HL-60 (cell line): ENCODE data around the gene ZNF397.
A peak's percentile ranks its signal among the peaks of the same experiment; 100 is the strongest.

Source experiments
- DNase-seq, 2 experiments: peaks; one replicate each; pipeline ENCODE4 v3.0.0-alpha.2; 2010 to 2020; ENCODE audit warnings: low read depth in 1 of 2, low spot score in 1 of 2
- H3K27ac ChIP-seq: fragments of 250-450 bp; sonication (Bioruptor Pico); replicated peaks from 2 replicates; pipeline ENCODE4 v1.5.1; 2020; ENCODE audit warnings: mild to moderate bottlenecking, moderate library complexity
- H3K27me3 ChIP-seq: fragments of 250-450 bp; sonication (Bioruptor Pico); 2 replicates; pipeline ENCODE4 v1.5.1; 2021; ENCODE audit warnings: mild to moderate bottlenecking, moderate library complexity; ENCODE audit not compliant: insufficient read depth, poor library complexity, severe bottlenecking
- H3K4me3 ChIP-seq: replicated peaks from 2 replicates; pipeline ENCODE4 v1.5.1; 2011; ENCODE audit warnings: mild to moderate bottlenecking, control low read depth, low read length; ENCODE audit not compliant: insufficient read depth
- CTCF ChIP-seq: IDR thresholded peaks from one replicate; pipeline ENCODE4 v1.5.1; 2011; ENCODE audit warnings: low read length, control low read depth, inconsistent platforms; ENCODE audit not compliant: insufficient read depth
- GABPA ChIP-seq: IDR thresholded peaks from 2 replicates; pipeline ENCODE4 v1.6.1; 2012; ENCODE audit warnings: low read depth
- POLR2AphosphoS5 ChIP-seq: IDR thresholded peaks from 2 replicates; pipeline ENCODE4 v1.6.1; 2012; ENCODE audit warnings: low read depth
- REST ChIP-seq: IDR thresholded peaks from 2 replicates; pipeline ENCODE4 v1.6.1; 2012; ENCODE audit warnings: low read depth; ENCODE audit not compliant: insufficient replicate concordance
- SPI1 ChIP-seq: IDR thresholded peaks from 2 replicates; pipeline ENCODE4 v1.6.1; 2012; ENCODE audit warnings: low read depth, mild to moderate bottlenecking, borderline replicate concordance

ZNF397 gene

GRCh38 chr18:35268821-35269220 is 28.0 kb downstream of the ZNF397 start:
- H3K27ac ChIP-seq, result no peak overlapping the region
- no peak overlapping the region for H3K4me3 ChIP-seq
- DNase-seq, result peak in 1 of 2 experiments; percentile 75
- TF ChIP-seq REST (no peak), SPI1 (peak; percentile 98)
- H3K27me3 ChIP-seq, result no peaks in the 10 kb centered on the region

- H3K27me3 ChIP-seq, result no peaks in the 10 kb centered on the region
- no peak for TF ChIP-seq CTCF
- no peak for TF ChIP-seq GABPA
- TF ChIP-seq REST, result no peak
- TF ChIP-seq POLR2AphosphoS5, result no peak
- no peak for TF ChIP-seq SPI1
- no peak overlapping the region for H3K4me3 ChIP-seq
- H3K27ac ChIP-seq, result no peak overlapping the region
- DNase-seq, result no peak
These were observed 30.8 kb downstream of the ZNF397 start for GRCh38 chr18:35271656-35272055.

GRCh38 chr18:35276267-35276666 is 35.4 kb downstream of the ZNF397 start:
- no peaks in the 10 kb centered on the region for H3K27me3 ChIP-seq
- no peak overlapping the region for H3K27ac ChIP-seq
- no peak for DNase-seq
- no peak overlapping the region for H3K4me3 ChIP-seq
- TF ChIP-seq GABPA, result no peak
- no peak for TF ChIP-seq SPI1
- TF ChIP-seq REST, result no peak
- no peak for TF ChIP-seq CTCF
- TF ChIP-seq POLR2AphosphoS5, result no peak

GRCh38 chr18:35277633-35278032 is 36.8 kb downstream of the ZNF397 start:
- no peaks in the 10 kb centered on the region for H3K27me3 ChIP-seq
- no peak overlapping the region for H3K27ac ChIP-seq
- no peak overlapping the region for H3K4me3 ChIP-seq
- TF ChIP-seq GABPA, result no peak
- TF ChIP-seq POLR2AphosphoS5, result no peak
- TF ChIP-seq REST, result no peak
- no peak for TF ChIP-seq CTCF
- TF ChIP-seq SPI1, result no peak
- no peak for DNase-seq
